ENCODE results near the gene MITF.

Gene MITF

DNA sequence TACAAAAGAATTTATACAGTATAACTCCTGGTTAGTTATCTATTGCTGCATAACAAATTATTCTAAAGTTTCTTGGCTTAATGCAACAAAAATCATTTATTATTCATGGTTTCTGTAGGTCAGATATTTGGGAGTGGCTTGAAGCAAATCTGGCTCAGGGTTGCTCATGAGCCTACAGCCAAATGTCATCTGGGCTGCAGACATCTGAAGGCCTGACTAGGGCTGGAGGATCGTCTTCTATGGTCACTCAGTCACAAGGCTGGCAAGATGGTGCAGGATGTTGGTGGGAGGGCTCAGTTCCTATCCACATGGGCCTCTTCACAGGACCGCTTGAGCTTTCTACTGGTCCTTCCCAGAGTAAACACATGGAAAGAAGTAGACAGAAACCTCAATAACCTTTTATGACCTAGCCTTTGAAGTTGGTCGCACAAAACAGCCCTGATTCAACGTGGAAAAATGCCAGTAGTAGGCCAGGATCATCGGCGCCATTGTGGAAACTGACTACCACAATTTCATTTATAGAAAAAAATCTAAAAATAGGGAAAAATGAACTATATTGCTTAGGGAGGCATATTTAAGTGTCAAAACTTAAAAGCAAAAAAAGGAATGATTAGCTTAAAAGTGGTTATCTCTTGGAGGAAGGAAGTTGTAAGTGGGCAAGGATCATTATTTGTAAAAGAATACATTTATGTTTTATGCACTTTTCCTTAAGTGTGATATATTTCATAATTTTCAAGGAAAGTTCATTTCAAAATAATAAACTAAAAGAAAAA lies 9.9 kb upstream of the MITF start:
- DNase-seq, result no peak

- DNase-seq, result no peak
Measured at GRCh38 chr3:69731080-69731479, 8.2 kb upstream of the MITF start.

DNA sequence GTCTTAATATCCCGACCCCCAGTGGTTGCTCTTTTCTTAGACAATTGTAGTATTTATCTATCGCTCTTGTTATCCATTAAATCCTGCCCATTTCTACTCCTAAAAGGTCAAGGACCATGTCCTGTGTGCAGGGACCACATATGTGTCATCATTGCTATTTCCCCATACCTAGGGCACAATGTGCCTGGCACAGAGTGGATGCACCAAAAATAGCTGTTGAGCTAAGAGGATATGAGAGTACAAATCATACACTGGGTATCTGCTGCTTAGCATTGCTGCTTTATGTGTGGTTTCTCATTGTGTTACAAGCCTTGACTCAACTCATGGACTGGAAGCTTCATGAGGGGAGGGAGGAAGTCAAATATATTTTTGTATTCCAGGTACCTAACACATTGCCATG lies 3.4 kb upstream of the MITF start:
- no peak for DNase-seq

DNA sequence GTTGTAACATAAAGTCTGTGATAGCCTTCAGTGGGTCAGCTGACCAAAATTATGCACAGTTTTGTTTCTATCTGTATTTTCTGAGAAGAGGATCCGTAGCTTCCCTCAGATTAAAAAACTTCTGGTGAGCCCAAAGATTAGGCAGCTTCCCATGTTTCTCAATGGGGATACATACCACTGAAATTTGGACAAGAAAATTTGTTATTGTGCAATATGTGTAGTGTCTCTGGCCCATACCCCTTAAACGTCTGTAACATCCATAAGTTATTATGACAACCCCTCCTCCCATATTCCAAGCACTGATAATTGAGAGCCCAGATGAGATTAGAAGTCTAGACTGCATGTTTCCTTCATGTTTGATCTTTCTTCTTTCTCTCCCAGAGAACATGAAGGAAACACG lies 1.9 kb upstream of the MITF start:
- no peak for DNase-seq

GRCh38 chr3:69738315-69738714 lies 949 bp upstream of the MITF start:
- DNase-seq, result no peak

DNA sequence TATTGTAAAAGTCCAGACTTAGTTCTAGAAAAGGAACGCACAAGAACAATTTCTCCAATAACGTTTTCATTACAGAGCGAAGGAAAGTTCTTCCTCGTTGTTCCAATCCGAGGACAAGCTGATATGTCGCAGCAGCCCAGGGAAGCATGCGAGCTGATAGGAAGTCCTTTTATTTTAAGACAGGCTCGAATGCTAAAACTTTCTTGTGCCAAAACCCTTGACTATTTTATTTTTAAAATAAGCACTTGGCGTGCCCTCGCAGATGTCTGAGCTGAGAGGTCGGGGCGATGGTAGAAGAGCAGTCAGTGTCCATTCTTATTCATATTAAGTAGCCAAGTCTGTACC lies 433 bp upstream of the MITF start:
- DNase-seq, result no peak

- DNase-seq, result no peak
Measured at GRCh38 chr3:69740103-69741021, 1.1 kb downstream of the MITF start.

- DNase-seq, result no peak
Measured at GRCh38 chr3:69741032-69741767, 1.9 kb downstream of the MITF start.

GRCh38 chr3:69742391-69742790 lies 3.1 kb downstream of the MITF start:
- DNase-seq, result no peak

- DNase-seq, result no peak
Measured at GRCh38 chr3:69743975-69744906, 5.0 kb downstream of the MITF start.

DNA sequence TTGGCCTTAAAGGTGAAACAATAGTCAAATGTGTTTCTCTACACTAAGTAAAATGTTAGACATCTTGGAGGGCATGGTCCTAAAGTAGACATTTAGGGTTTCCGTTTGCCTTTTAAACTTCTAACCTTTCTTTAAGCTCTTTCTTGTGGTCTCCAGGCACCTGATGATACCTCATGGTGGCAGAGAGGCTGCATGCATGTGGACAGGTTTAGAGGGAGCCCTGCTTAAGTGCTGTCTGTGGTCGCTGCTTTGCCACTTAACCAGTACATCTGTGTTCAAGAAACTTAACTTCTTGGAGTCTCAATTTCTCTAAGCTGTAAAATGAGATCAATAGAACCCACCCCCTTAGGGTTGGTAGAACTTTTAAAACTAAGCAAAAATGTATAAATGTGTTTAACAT lies 6.2 kb downstream of the MITF start:
- DNase-seq, result no peak

DNA sequence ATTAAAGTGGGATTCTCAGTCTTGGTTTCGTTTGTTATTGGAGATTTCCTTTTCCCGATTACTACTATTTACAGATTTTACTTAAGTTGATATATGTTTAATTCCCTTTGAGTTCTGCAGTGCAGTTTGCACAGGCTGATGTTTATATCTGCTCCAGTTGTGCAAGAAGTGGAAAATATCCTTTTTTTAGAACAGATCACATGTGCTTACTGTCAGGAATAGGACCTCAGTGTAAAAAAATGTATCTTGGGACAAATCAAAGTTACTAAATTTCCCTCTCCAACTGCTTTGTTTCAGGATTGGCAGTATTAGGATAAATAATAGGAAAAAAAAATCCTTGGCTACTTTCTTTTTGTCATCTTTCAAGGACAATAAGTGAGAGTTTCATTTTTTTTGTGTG lies 6.9 kb downstream of the MITF start:
- no peak for DNase-seq

- no peak for DNase-seq
Measured at GRCh38 chr3:69747511-69748258, 8.4 kb downstream of the MITF start.

GRCh38 chr3:69748503-69748902 lies 9.2 kb downstream of the MITF start:
- DNase-seq, result no peak

- no peak for DNase-seq
Measured at GRCh38 chr3:69749461-69749860, 10.2 kb downstream of the MITF start.

- DNase-seq, result no peak
Measured at GRCh38 chr3:69750549-69750948, 11.3 kb downstream of the MITF start.

DNA sequence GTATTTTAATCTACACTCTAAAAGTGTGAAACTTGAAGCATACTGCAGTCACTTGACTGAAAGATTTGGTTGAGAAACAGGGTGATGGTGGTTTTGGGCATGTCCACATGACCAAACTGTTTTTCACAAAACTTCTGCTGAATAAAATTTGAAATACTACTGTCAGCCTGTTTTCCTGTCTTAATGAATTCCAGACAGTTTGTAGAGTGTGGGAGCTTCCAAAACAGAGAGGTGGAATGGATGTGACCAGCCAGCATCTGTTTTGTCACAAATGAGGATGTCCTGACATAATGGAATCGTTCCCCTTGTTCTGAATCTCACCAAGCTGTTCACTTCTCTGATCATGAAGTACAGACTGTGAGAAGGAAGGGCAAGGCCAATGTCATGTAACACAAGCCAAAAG lies 11.8 kb downstream of the MITF start:
- no peak for DNase-seq

DNA sequence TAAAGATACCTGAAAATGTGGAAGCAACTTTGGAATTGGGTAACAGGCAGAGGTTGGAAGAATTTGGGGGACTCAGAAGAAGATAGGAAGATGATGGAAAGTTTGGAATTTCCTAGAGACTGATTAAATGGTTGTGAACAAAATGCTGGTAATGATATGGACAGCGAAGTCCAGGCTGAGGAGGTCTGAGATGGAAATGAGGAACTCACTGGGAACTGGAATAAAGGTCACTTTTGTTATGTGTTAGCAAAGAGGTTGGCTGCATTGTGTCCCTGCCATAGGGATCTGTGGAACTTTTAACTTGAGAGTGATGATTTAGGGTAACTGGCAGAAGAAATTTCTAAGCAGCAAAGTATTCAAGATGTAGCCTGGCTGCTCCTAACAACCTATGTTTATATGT lies 13.0 kb downstream of the MITF start:
- DNase-seq, result no peak

GRCh38 chr3:69753179-69753775 lies 14.0 kb downstream of the MITF start:
- DNase-seq, result no peak

GRCh38 chr3:69755795-69756194 lies 16.5 kb downstream of the MITF start:
- DNase-seq, result no peak
